OCI-LY7 (cell line): ENCODE measurements around the gene QRFP.

Experiments used
- CTCF ChIP-seq: fragments of 200-600 bp; sonication (generic); conservative IDR thresholded peaks from 2 replicates; pipeline ENCODE4 v1.5.1; 2014; ENCODE audit warnings: mild to moderate bottlenecking, antibody characterized with exemption, low read length, moderate library complexity, mixed read lengths
- EZH2phosphoT487 ChIP-seq: fragments of 200-600 bp; sonication (generic); IDR thresholded peaks from 2 replicates; pipeline ENCODE4 v1.6.1; 2018; ENCODE audit warnings: low read depth, borderline replicate concordance, mild to moderate bottlenecking, mixed run types, antibody characterized with exemption, low read length, moderate library complexity, mixed read lengths

GRCh38 chr9:130904070-130905044, 7.7 kb upstream of the QRFP start:
- no peak for TF ChIP-seq CTCF
- TF ChIP-seq EZH2phosphoT487 = no peak
